Heart left ventricle (tissue), 16 donors: Measurements from ENCODE around the gene DENND4C. TPM values are rescaled to one million over a fixed set of nuclear protein-coding genes. Genes with fewer than 3 reads are reported as not detected.
"Not testable (repeated sequence)": the region's sequence is repeated elsewhere in the genome, so short reads cannot be mapped to it uniquely, and the experiment has no call there.

ENCODE experiments used
- ATAC-seq, 4 donors: fragments of 200-7000 bp; cut with Tn5 transposase; one replicate each; pipeline ENCODE4 v1.9.1; 2020 to 2022; ENCODE audit warnings: moderate library complexity in 4 of 4, mild to moderate bottlenecking in 3 of 4, moderate number of reproducible peaks in 1 of 4
- DNase-seq, 5 donors: peaks; one replicate each; pipeline ENCODE4 v3.0.0-alpha.2; 2020
- H3K27ac ChIP-seq, 12 donors: fragments of 200-600 bp; sonication (generic) in 4 of 12; one replicate each; pipeline versions ENCODE4 v1.5.0 to v1.8.0; 2016 to 2022; ENCODE audit warnings: mild to moderate bottlenecking in 2 of 12
- H3K27me3 ChIP-seq, 9 donors: fragments of 200-600 bp; sonication (generic) in 2 of 9; one replicate each; pipeline versions ENCODE4 v1.5.1 to v1.8.0; 2016 to 2022; ENCODE audit warnings: mild to moderate bottlenecking in 3 of 9
- H3K36me3 ChIP-seq, 9 donors: fragments of 200-600 bp; sonication (generic) in 2 of 9; one replicate each; pipeline versions ENCODE4 v1.5.0 to v1.8.0; 2018 to 2022; ENCODE audit warnings: mild to moderate bottlenecking in 2 of 9
- H3K4me1 ChIP-seq, 12 donors: fragments of 200-600 bp; sonication (generic) in 4 of 12; one replicate each; pipeline versions ENCODE4 v1.5.0 to v1.8.0; 2016 to 2022; ENCODE audit warnings: mild to moderate bottlenecking in 3 of 12
- H3K4me3 ChIP-seq, 12 donors: fragments of 200-600 bp; sonication (generic) in 4 of 12; one replicate each; pipeline versions ENCODE4 v1.5.0 to v1.8.0; 2017 to 2022; ENCODE audit warnings: mild to moderate bottlenecking in 9 of 12, moderate library complexity in 4 of 12
- H3K9me3 ChIP-seq, 12 donors: fragments of 200-600 bp; sonication (generic) in 4 of 12; one replicate each; pipeline versions ENCODE4 v1.5.0 to v1.8.0; 2016 to 2022; ENCODE audit warnings: mild to moderate bottlenecking in 1 of 12
- CTCF ChIP-seq, 12 donors: fragments of 200-600 bp; sonication (generic) in 4 of 12; IDR thresholded peaks; one replicate each; pipeline versions ENCODE4 v1.5.0 to v1.8.0; 2018 to 2022; ENCODE audit warnings: antibody characterized with exemption in 12 of 12, mild to moderate bottlenecking in 5 of 12
- POLR2A ChIP-seq, 2 donors: fragments of 450-650 bp; IDR thresholded peaks; one replicate each; pipeline ENCODE4 v1.6.1; 2017; ENCODE audit warnings: antibody characterized with exemption in 2 of 2, mild to moderate bottlenecking in 2 of 2, moderate library complexity in 2 of 2
- whole genome bisulfite sequencing, 4 donors: extraction: QIAGEN DNeasy Blood & Tissue Kit in 2 of 4; methylation state at CpG; one replicate each; pipeline versions ENCODE4 v1.1.5 to v1.1.7; 2013 to 2018; 5-methylcytosine and 5-hydroxymethylcytosine counted together
- intact Hi-C, 10 donors: fragments of 100-400 bp; cut with DNase I; formaldehyde crosslinking; loops; one replicate each; pipeline versions ENCODE4 v1.11.1 to v1.14.2; 2022
- polyA plus RNA-seq, 2 donors: library from polyadenylated mRNA; stranded (reverse); fragments of 200-250 nt; gene quantifications; one replicate each; pipeline ENCODE4 v1.2.3, GENCODE V29; 2013
- total RNA-seq, 9 donors: library from RNA; depleted of rRNA in 2 of 9; stranded (reverse); fragments of >200 nt in 2 of 9; fragmentation: NEBNext Ultra II Directional in 3 of 9; extraction: Animal tissue kit (Norgen Biotek cat#: 25700) in 3 of 9; gene quantifications; one replicate each; pipeline versions ENCODE4 v1.1.0 to v1.2.4, GENCODE V29; 2016 to 2023
- donor health status: ischemic (EF 13 %, LVEDD 7.1; RV severe dilation, severe dysfunction).
- donor health status: healthy with polysubstance abuse.
- donor health status: DM: no; HTN: yes; CAD: no.
- donor health status: DM: no; HTN: no; CAD: no.
- donor health status: ischemic (EF 25% LVEDD 6.9; RV normal size, moderate dysfunction).
- donor health status: ischemic (EF 25% LVEDD 5.7; RV mildly dilated, moderate dysfunction).
- donor health status: healthy.
- donor health status: DM: yes; HTN: yes; CAD: no.
- donor health status: ischemic (EF 35%, LVEDD 5.7; RV mildly dilated, moderate dysfunction).
- donor health status: nonischemic (EF 11% LVEDD 7.7; RV severe dilation, severe dysfunction).
- donor health status: DM: yes; HTN: yes; CAD: no.
- donor health status: PGD.
- donor health status: ischemic (EF 29% LVEDD 5.4; RV normal size, mild dysfunction).
- donor health status: nonischemic (EF 23%, LVEDD 6.1; RV moderate dilation, normal function).

Gene DENND4C
- total and polyA plus RNA-seq, 11 donors, result 5.4 to 36.9 (median 22.8) TPM

- no peak overlapping the region for H3K4me3 ChIP-seq
- 26 to 33% (median 31%) methylated on average over 1 of the region's 1 CpG for WGBS, 4 donors
Observed at GRCh38 chr9:19192202-19193028, 38.1 kb upstream of the DENND4C start.

GRCh38 chr9:19193029-19193324 lies 37.5 kb upstream of the DENND4C start:
- no peak overlapping the region for H3K27ac ChIP-seq
- ATAC-seq, result no peak

More at GRCh38 chr9:19192202-19193028, 38.1 kb upstream of the DENND4C start:
- Histone ChIP-seq H3K27ac (no peak overlapping the region), H3K27me3 (no peaks in the 10 kb centered on the region), H3K9me3 (no peaks in the 10 kb centered on the region), H3K36me3 (no peaks in the 10 kb centered on the region), H3K4me1 (peaks cover 0 to 11% (median 0%) of the 10 kb centered on the region in 12 donors)
- no peak for TF ChIP-seq CTCF (IDR thresholded peaks at IDR 0.05)
- no peak for TF ChIP-seq POLR2A (IDR thresholded peaks at IDR 0.05)
- intact Hi-C loops, result no loop called here
- no peak for ATAC-seq
- DNase-seq, result no peak

GRCh38 chr9:19193358-19193973 lies 37.0 kb upstream of the DENND4C start:
- H3K9me3 ChIP-seq, ATAC-seq, H3K4me3 ChIP-seq, DNase-seq, H3K36me3 ChIP-seq, intact Hi-C loops, H3K27ac ChIP-seq, H3K27me3 ChIP-seq: not testable (repeated sequence)
- H3K4me1 ChIP-seq, result peaks cover 0 to 11% (median 0%) of the 10 kb centered on the region in 12 donors
- WGBS, 4 donors, result 92 to 98% (median 96%) methylated on average over 2 of the region's 2 CpGs

More at GRCh38 chr9:19193029-19193324, 37.5 kb upstream of the DENND4C start:
- intact Hi-C loops, result no loop called here
- peaks cover 0 to 11% (median 0%) of the 10 kb centered on the region in 12 donors for H3K4me1 ChIP-seq
- H3K27me3 ChIP-seq, result no peaks in the 10 kb centered on the region
- H3K36me3 ChIP-seq, result no peaks in the 10 kb centered on the region
- H3K9me3 ChIP-seq, result no peaks in the 10 kb centered on the region
- WGBS, 4 donors, result 81 to 84% (median 82%) methylated on average over 5 of the region's 5 CpGs
- no peak for TF ChIP-seq POLR2A (IDR thresholded peaks at IDR 0.05)
- no peak for TF ChIP-seq CTCF (IDR thresholded peaks at IDR 0.05)
- no peak for DNase-seq
- no peak overlapping the region for H3K4me3 ChIP-seq

GRCh38 chr9:19198406-19198805 lies 32.1 kb upstream of the DENND4C start:
- intact Hi-C loops, result no loop called here
- WGBS, 4 donors, result 82 to 97% (median 94%) methylated on average over 1 of the region's 1 CpG
- TF ChIP-seq CTCF (IDR thresholded peaks at IDR 0.05) (no peak), POLR2A (IDR thresholded peaks at IDR 0.05) (no peak)
- no peak for DNase-seq
- Histone ChIP-seq H3K4me3 (no peak overlapping the region), H3K27me3 (no peaks in the 10 kb centered on the region), H3K27ac (no peak overlapping the region), H3K9me3 (no peaks in the 10 kb centered on the region), H3K36me3 (no peaks in the 10 kb centered on the region), H3K4me1 (peaks cover 0 to 5% (median 0%) of the 10 kb centered on the region in 12 donors)
- ATAC-seq, result no peak
